Natural killer cell treated with Interleukin-12 subunit alpha and Interleukin-12 subunit beta and Interleukin-15 and Interleukin-18, amount 100 ng/mL, for 72 hours (primary cell): ENCODE data around the gene THTPA. TPM values are rescaled to one million over a fixed set of nuclear protein-coding genes. Genes with fewer than 3 reads are reported as not detected.
A peak's percentile ranks its signal among the peaks of the same experiment; 100 is the strongest.

Experiments
- ATAC-seq, 2 donors: fragments of 150-1000 bp; cut with Tn5 transposase in 1 of 2; sonication (Bioruptor Pico), chemical (Tn5 transposase) in 1 of 2; 2 replicates each; pipeline ENCODE4 v1.10.0; 2021
- DNase-seq: peaks from one replicate; pipeline ENCODE4 v3.0.0; 2022; ENCODE audit warnings: low spot score
- H3K27ac Mint-ChIP-seq, 2 donors: 1 replicate in 1 of 2; 2 replicates in 1 of 2; pipeline ENCODE4 v1.8.0; 2022; ENCODE audit warnings: mixed read lengths in 2 of 2, mild to moderate bottlenecking in 1 of 2, moderate library complexity in 1 of 2
- H3K27me3 Mint-ChIP-seq, 2 donors: 1 replicate in 1 of 2; 2 replicates in 1 of 2; pipeline ENCODE4 v1.8.0; 2022; ENCODE audit warnings: mixed read lengths in 2 of 2
- H3K36me3 Mint-ChIP-seq: one replicate; pipeline ENCODE4 v1.8.0; 2022; ENCODE audit warnings: mixed read lengths
- H3K4me1 Mint-ChIP-seq, 2 donors: 1 replicate in 1 of 2; 2 replicates in 1 of 2; pipeline ENCODE4 v1.8.0; 2022; ENCODE audit warnings: low read depth in 2 of 2, mixed read lengths in 2 of 2, mild to moderate bottlenecking in 1 of 2
- H3K4me3 Mint-ChIP-seq: one replicate; pipeline ENCODE4 v1.8.0; 2022; ENCODE audit warnings: mixed read lengths
- H3K9me3 Mint-ChIP-seq: 2 replicates; pipeline ENCODE4 v1.8.0; 2022; ENCODE audit warnings: mixed read lengths
- total RNA-seq, 2 donors: library from RNA; stranded (reverse); gene quantifications; one replicate each; pipeline ENCODE4 v1.2.3, GENCODE V29; 2022

Gene THTPA
- total RNA-seq, 2 donors from 2014 or later: 10.6 to 11.7 TPM

DNA sequence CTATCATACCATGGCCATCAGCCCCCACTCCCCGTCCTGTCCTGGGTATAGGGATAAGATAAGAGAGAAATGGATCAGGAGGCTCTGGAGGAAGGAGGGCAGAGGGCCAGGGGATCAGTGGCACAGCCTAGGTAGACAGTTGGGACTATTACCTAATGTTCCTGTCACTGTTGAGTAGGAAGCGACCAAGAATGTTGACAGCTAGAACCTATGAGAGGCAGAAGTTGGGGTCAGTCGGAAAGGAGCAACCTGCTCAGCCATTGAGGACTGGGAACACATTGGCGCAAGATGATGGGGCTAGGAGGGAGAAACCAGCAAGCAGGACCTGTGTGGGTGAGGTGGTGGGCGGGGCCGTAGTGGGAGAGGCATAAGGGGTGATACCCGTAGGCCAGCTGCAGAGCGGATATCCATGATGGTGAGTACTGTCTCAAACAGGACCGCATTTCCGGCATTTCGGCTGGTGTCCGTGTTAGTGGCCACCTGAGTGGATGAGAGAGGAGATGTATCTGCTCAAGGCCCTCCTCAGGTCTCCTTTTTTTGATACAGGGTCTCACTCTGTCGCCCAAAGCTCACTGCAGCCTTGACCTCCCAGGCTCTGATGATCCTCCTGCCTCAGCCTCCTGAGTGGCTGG is 8.2 kb downstream of the THTPA start:
- ATAC-seq (no peak), DNase-seq (no peak)
- Mint-ChIP-seq H3K4me1 (peaks cover 22 to 39% of the 10 kb centered on the region in 2 donors), H3K27me3 (no peaks in the 10 kb centered on the region), H3K9me3 (no peaks in the 10 kb centered on the region), H3K27ac (no peak overlapping the region), H3K4me3 (no peak overlapping the region), H3K36me3 (peaks cover 12% of the 10 kb centered on the region)

DNA sequence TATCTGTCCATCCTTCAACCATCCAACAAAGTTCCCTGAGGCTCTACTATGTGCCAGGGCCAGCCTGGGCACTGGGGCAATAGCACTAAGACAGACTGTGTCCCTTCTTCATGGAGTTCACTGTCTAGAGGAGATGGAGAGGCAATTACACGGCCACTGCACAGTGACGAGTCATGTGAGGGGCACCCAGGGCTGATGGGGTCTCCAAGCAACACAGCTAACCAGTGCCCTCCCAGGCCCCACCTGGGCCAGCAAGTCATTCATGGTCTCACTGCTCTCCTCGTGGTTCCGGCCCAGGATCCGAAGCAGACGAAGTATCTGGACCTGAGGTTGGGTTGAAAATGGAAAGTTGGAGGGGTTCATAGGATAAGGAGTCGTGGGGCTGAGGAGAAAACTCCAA is 8.8 kb downstream of the THTPA start:
- Mint-ChIP-seq H3K4me1 (peaks cover 22 to 38% of the 10 kb centered on the region in 2 donors), H3K4me3 (no peak overlapping the region), H3K27me3 (no peaks in the 10 kb centered on the region), H3K36me3 (peaks cover 12% of the 10 kb centered on the region), H3K9me3 (no peaks in the 10 kb centered on the region), H3K27ac (no peak overlapping the region)
- ATAC-seq: no peak
- DNase-seq: no peak

DNA sequence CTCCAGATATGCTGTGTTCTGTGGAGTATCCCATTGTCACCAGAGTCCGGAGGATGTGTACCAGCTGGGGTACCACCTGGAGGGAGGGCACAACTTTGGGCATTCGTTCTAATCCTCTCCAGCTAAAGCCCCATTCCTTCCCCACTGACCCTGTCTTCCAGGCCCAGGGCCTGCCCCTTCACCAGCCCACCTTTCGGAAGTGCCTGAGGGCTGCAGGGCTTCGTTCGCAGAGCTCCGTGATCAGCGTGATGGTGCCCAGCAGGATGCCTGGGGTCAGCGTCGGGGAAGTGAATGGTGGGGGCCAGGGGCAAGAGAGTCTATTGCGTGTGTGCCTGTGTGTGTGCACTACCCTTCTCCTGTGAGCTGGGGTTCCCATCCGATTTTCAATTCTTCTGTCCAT is 9.6 kb downstream of the THTPA start:
- no peaks in the 10 kb centered on the region for H3K9me3 Mint-ChIP-seq
- no peak for ATAC-seq
- peaks cover 22 to 34% of the 10 kb centered on the region in 2 donors for H3K4me1 Mint-ChIP-seq
- peak overlapping the region; percentile 97 for H3K4me3 Mint-ChIP-seq
- DNase-seq: no peak
- H3K36me3 Mint-ChIP-seq: peaks cover 5% of the 10 kb centered on the region
- no peaks in the 10 kb centered on the region for H3K27me3 Mint-ChIP-seq
- no peak overlapping the region for H3K27ac Mint-ChIP-seq

DNA sequence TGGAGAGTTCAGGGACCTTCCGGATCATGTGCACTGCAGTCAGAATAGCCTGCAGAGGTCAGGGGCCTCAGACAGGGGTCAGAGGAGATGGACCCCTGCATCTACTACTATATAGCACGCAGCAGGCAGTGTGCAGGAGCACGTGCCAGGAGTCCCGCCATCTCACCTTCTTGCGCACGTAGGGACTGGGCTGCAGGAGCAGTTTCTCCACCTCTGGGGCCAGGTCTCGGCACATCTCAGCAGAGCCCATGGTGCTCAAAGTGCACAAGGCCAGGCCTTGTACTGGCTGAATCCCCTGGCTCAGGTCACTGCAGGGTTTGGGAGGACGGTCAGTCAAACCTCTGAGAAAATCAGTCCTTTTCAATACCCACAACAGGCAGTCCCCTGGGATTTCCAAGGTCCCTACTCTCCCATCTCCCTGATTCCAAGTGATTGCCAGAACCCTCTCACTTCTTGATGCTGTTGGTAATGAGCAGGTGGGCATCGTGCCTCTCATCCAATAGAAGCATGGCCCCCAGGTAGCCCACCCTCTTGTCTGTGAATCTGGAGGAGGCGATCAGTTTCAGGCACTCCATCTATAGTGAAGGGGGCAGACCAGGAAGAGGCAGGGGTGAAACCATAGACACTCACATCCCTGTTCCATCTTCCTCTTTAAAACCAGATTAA is 10.2 kb downstream of the THTPA start:
- Mint-ChIP-seq H3K36me3 (peaks cover 4% of the 10 kb centered on the region), H3K4me3 (peak overlapping the region; percentile 97), H3K9me3 (no peaks in the 10 kb centered on the region), H3K27me3 (no peaks in the 10 kb centered on the region), H3K4me1 (peaks cover 22 to 31% of the 10 kb centered on the region in 2 donors), H3K27ac (peak overlapping the region; percentile 90 to 93)
- no peak for DNase-seq
- no peak for ATAC-seq

DNA sequence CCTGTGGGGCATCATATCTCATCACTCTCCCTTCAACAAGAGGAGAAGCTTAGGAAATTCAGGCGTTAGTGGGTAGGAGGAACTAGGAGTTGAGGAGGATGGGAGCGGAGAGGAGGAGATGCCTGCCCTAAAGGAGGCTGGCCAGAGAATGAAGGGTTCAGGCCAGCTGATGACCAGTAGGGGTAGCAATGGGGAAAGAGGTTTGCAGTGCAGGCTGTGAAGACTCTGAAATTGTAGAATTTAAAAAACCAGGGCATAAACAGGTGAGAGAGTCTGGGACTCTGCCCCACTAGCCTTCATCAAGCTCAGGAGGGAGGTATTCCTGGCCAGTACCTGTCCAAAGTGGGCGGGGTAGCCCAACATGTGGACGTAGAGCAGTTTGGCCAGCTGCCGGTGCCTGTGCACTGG is 10.7 kb downstream of the THTPA start:
- H3K9me3 Mint-ChIP-seq: no peaks in the 10 kb centered on the region

DNA sequence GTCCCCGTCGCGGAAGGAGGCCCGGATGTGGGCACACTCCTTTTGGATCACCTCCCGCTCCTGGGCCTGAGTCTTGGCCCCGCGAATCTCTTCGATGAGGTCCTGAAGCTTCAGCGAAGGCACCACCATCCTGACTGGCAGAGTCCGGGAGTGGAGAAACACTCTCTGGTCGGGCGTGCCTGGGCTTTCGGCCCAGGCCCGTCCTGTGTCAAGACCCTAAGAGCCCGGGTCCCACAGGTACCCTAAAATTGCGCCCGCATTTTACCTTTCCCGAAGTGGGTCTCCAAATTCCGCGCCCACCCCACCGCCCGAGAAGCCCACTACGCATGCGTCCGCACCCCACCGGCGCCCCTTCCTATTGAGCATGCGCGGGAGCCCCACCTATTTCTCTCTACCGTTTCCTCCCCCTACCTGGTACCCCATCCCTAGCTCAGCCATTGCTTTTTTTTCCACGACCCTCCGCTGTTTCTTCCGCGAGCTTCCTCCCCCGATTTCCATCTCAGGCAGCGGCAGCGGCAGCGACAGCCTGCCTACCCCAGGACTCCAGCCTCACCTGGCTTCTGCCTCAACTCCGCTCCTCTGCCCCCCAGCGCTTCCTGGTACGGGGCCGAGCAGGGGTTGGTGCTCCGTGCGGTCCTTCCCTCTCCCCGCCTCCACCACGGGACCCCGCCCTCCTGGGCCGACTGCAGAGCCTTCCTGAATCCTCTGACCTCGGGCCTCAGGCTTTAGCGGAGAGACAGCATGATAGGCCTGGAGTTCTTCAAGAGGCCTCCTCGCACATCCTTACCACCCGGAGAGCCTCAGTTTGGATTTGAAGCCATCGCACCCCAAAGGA is 11.3 kb downstream of the THTPA start, which contains the start of gene AP1G2:
Gene AP1G2 (minus strand): TSS at position 606 of the 835 bp plus-strand sequence. CDS start 477 bp downstream, at position 129.
- H3K9me3 Mint-ChIP-seq: no peaks in the 10 kb centered on the region
- DNase-seq: peak; percentile 92
- H3K4me3 Mint-ChIP-seq: peak within 1 kb of the TSS; percentile 97
- H3K27ac Mint-ChIP-seq: peak within 1 kb of the TSS; percentile 90 to 93
- peaks cover 28% of the 10 kb centered on the region in 2 donors for H3K4me1 Mint-ChIP-seq
- ATAC-seq: peak; percentile 96 to 97
- no peaks in the 10 kb centered on the region for H3K36me3 Mint-ChIP-seq
- peaks cover 4 to 7% of the 10 kb centered on the region in 2 donors for H3K27me3 Mint-ChIP-seq

More for the DNA sequence above, 10.7 kb downstream of the THTPA start:
- no peak for ATAC-seq
- no peak for DNase-seq
- Mint-ChIP-seq H3K4me1 (peaks cover 22 to 28% of the 10 kb centered on the region in 2 donors), H3K27ac (peak overlapping the region; percentile 90 to 93), H3K4me3 (peak overlapping the region; percentile 97), H3K27me3 (peaks cover 0 to 1% of the 10 kb centered on the region in 2 donors), H3K36me3 (no peaks in the 10 kb centered on the region)

DNA sequence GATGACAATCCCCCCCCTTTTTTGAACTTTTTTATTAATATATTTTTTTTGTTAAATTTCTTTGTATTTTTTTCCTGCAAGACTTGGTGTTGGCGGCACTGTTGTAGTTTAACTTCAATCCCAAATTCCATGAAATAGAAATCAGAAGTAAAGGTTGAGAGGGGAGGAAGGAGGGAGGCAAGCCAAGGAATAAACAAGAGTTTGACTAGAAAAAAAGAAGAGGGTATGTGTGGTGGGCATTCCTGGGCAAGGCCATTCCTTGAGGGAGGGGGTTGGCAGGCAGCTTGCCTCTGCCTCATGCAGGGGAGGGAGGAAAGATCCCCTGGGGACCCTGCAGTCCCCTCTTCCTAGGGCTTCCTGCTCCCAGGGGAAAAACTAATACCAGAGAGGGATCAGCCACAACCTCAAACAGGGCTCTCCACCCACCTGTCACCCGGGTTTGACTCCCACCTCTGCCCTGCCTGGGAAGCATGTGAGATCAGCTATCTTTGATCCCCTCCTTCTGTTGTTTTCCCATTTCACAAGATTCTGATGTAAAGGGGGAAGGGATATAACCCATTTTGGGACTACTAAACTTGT is 12.0 kb downstream of the THTPA start:
- Mint-ChIP-seq H3K4me1 (peaks cover 23 to 31% of the 10 kb centered on the region in 2 donors), H3K9me3 (no peaks in the 10 kb centered on the region), H3K4me3 (peak overlapping the region; percentile 97), H3K36me3 (no peaks in the 10 kb centered on the region), H3K27ac (peak overlapping the region; percentile 90 to 93), H3K27me3 (peaks cover 8 to 11% of the 10 kb centered on the region in 2 donors)
- ATAC-seq (no peak), DNase-seq (no peak)

DNA sequence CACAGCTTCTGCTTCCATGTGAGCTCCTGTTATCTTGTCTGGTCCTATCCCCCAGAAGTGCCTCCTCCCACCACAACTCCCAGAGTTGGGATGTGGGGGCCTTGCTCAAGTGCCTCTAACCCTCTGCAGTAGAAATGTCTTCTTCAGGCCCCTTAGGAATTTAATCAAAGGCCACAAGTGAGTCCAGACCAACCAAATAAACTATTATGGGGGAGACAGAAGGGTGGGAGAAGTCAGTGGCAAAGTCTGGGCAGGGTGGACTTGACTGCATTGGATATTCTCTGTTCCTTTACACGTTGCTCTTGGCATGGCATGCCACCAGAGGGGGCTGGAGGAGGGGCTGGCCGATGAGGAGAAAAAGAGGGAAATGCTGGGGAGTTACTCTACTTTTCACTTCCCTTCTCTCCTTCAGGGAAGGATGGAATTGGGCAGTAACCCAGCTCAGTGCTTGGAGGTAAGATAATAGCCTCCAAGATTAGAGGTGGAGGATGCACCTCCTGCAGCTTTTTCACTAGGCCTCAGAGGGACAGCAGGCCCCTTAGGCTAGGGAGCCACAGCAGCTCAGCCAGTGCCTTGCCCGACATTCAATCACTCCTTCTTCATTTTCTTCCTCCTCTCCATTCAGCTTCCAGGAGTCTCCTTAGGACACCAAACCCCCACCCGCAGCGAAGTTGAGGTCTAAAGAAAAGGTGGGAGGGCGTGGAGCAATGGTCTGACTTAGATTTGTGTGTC is 12.7 kb downstream of the THTPA start:
- peak overlapping the region; percentile 90 to 93 for H3K27ac Mint-ChIP-seq
- no peaks in the 10 kb centered on the region for H3K36me3 Mint-ChIP-seq
- ATAC-seq: no peak
- no peaks in the 10 kb centered on the region for H3K9me3 Mint-ChIP-seq
- H3K4me3 Mint-ChIP-seq: peak overlapping the region; percentile 97
- DNase-seq: no peak
- H3K27me3 Mint-ChIP-seq: peaks cover 8 to 14% of the 10 kb centered on the region in 2 donors
- H3K4me1 Mint-ChIP-seq: peaks cover 23 to 32% of the 10 kb centered on the region in 2 donors

DNA sequence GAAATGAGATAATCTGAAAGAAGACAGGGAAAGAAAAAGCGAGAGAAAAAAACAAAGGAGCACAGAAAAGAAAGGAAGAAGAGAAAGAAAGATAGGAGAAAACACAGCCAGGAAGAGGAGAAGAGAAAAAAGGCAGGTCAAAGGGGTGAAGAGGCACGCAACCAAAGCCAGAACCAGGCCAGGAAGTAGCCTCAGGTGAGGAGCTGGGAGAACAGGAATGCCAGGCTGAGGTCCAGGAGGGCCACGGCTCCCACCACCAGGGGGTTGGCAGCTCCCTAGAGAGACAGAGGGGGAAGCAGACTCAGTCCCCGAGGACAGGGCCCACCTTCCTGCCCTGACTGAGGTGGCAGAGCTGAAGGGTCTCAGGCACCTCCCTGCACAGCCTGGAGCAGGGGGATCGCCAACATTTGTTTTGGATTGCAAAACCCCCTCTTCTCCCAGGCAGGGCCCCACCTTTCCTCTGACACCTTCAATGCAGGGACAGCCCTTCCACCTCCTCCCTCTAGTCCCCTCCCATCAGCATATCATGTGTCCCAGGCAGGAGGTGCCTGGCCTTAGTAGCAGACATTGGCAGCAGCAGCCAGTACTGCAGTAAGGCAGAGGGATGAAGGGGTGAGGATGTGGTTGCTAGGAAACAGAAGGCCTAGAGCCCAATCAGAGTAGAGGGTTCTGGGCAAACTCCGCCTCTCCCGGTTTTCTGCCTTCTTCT is 13.5 kb downstream of the THTPA start:
- DNase-seq (no peak), ATAC-seq (no peak)
- Mint-ChIP-seq H3K36me3 (no peaks in the 10 kb centered on the region), H3K4me3 (no peak overlapping the region), H3K4me1 (peaks cover 23 to 27% of the 10 kb centered on the region in 2 donors), H3K27ac (peak overlapping the region in 1 of 2 donors; percentile 90), H3K9me3 (no peaks in the 10 kb centered on the region), H3K27me3 (peaks cover 11 to 16% of the 10 kb centered on the region in 2 donors)

DNA sequence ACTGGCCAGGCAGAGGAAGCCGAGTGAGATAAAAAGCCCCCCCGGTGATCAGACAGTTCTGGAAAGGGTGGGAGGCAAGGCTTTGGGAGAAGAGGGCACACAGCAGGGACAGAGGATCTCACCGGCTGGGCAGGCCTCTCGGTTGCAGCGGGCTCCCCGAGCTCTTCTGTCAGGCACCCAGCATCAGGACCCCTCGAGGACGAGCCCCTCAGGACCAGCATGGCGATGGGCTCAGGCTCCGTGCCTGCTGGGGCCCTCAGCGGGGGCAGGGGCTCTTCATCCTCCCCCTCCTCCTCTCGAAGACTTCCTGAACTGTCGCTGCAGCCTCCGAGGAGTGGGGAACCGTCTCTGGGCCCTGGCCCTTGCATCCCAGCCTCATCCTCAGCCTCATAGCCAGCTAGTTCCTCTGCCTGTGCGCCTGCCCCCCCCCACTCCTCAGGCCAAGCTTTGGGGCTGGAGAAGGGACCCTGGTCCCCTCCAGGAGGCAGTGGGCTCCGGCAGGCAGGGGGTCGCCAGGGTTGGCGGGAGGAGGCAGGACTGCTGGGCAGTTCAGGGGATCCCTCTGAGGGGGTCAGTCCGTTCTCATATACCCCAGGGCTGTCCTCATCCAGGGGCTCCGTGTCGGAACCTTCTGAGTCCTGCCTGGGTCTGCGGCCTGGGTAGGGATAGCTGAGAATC is 14.9 kb downstream of the THTPA start:
- ATAC-seq (no peak), DNase-seq (no peak)
- Mint-ChIP-seq H3K9me3 (no peaks in the 10 kb centered on the region), H3K4me3 (no peak overlapping the region), H3K27ac (no peak overlapping the region), H3K27me3 (peaks cover 21 to 23% of the 10 kb centered on the region in 2 donors), H3K4me1 (peaks cover 18 to 27% of the 10 kb centered on the region in 2 donors), H3K36me3 (no peaks in the 10 kb centered on the region)

DNA sequence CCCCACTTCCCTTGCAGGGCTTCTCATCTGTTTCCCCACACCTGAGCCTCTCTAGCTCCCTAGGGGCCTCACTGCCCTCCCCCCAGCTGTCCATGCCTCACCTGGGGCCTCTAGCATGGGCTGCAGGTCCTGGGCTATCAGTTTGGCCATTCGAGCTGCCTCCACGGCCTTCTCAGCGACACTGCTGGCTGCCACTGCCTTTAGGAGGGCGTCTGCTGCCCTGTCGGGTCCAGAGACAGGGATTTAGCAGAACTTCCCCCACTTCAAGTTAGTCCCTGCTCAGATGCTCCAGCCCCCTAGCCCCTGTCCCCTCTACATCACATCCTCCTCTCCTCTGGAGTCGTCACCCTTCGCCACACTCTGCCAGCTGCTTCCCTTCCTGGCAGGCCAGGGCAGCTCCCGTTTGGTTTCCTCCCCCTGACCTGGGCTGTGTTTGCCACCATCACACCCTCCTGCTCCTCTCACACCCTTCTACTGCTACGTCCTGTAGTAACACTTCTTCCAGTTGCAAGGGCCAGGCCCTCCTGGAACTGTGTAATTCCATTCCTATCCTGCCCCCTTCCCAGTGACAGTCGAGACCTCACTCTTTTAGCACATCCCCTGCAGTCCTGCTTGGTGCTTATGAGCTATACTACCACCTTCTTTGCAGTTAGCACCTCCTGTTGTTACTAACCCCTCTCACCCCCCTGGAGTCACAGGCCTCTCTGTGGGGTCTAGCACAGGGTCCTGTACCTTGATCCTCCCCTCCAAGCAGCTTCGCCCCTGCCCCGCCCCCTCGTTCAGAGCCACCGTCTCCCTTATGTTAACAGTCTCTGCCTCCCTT is 15.8 kb downstream of the THTPA start:
- Mint-ChIP-seq H3K27ac (no peak overlapping the region), H3K36me3 (no peaks in the 10 kb centered on the region), H3K9me3 (no peaks in the 10 kb centered on the region), H3K4me1 (peaks cover 20 to 21% of the 10 kb centered on the region in 2 donors), H3K4me3 (no peak overlapping the region), H3K27me3 (peaks cover 29 to 31% of the 10 kb centered on the region in 2 donors)
- no peak for ATAC-seq
- no peak for DNase-seq
